Endothelial cell of umbilical vein (primary cell): ENCODE data around the gene TRAP1. TPM values are rescaled to one million over a fixed set of nuclear protein-coding genes. Genes with fewer than 3 reads are reported as not detected.

Experiments used
- BruUV-seq: library from RNA; stranded (reverse); fragments of 400-500 nt; replicated peaks from 2 replicates; lab custom pipeline; 2021; lab: Mats Ljungman, UMichigan
- CTCF ChIA-PET: fragments of 300-600, 350-600 bp; sonication (Branson Sonifier 250); formaldehyde crosslinking; loops from one replicate; lab custom pipeline; 2021; ENCODE audit warnings: antibody characterized with exemption, inconsistent platforms; lab: Charles Lee
- POLR2A ChIA-PET: fragments of 300-600, 350-600 bp; sonication (Branson Sonifier 250); formaldehyde crosslinking; loops from one replicate; lab custom pipeline; 2021; ENCODE audit warnings: antibody characterized with exemption, inconsistent platforms; lab: Charles Lee
- DNase-seq: peaks from one replicate; pipeline ENCODE4 v3.0.0-alpha.2; 2011; ENCODE audit warnings: low read depth, low spot score
- FAIRE-seq: peaks from 2 replicates; lab custom pipeline; 2011; peaks lifted over from hg19 to GRCh38; lab: Jason Lieb, UNC
- H2AFZ ChIP-seq: 2 replicates; pipeline ENCODE4 v1.6.0; 2012; ENCODE audit warnings: low read depth, low read length, control low read depth, inconsistent platforms
- H3K27ac ChIP-seq: 2 replicates; pipeline ENCODE4 v1.5.1; 2011; ENCODE audit warnings: low read depth, mild to moderate bottlenecking, control low read depth, low read length, moderate library complexity; ENCODE audit not compliant: insufficient read depth
- H3K27me3 ChIP-seq, 2 experiments: 2 replicates each; pipeline versions ENCODE4 v1.6.0 to v1.6.1; 2011; ENCODE audit warnings: low read length in 2 of 2, mixed read lengths in 1 of 2; ENCODE audit not compliant: control insufficient read depth in 2 of 2, insufficient read depth in 2 of 2
- H3K36me3 ChIP-seq, 2 experiments: 2 replicates in 1 of 2; 3 replicates in 1 of 2; pipeline ENCODE4 v1.5.1; 2011; ENCODE audit warnings: low read length in 2 of 2, mild to moderate bottlenecking in 1 of 2, moderate library complexity in 1 of 2; ENCODE audit not compliant: control insufficient read depth in 2 of 2, insufficient read depth in 2 of 2; ENCODE audit errors: extremely low read depth in 1 of 2
- H3K4me1 ChIP-seq: 3 replicates; pipeline ENCODE4 v1.5.1; 2011; ENCODE audit warnings: mild to moderate bottlenecking, low read length; ENCODE audit not compliant: control insufficient read depth, insufficient read depth; ENCODE audit errors: extremely low read depth
- H3K4me2 ChIP-seq: 2 replicates; pipeline ENCODE4 v1.6.1; 2011; ENCODE audit warnings: low read length, control low read depth, mixed read lengths; ENCODE audit not compliant: insufficient read depth
- H3K4me3 ChIP-seq, 3 experiments: fragments of 200-600 bp in 1 of 3; sonication (generic), shearing (Covaris generic) in 1 of 3; replicated peaks in 1 of 3; 2 replicates each; pipeline ENCODE4 v1.5.1; 2011 to 2016; ENCODE audit warnings: control low read depth in 3 of 3, low read length in 3 of 3, mild to moderate bottlenecking in 2 of 3, inconsistent platforms in 1 of 3, low read depth in 1 of 3, moderate library complexity in 1 of 3; ENCODE audit not compliant: insufficient read depth in 1 of 3
- H3K79me2 ChIP-seq: 2 replicates; pipeline ENCODE4 v1.6.0; 2012; ENCODE audit warnings: low read length, inconsistent platforms; ENCODE audit not compliant: control insufficient read depth, insufficient read depth
- H3K9ac ChIP-seq: replicated peaks from 2 replicates; pipeline ENCODE3; 2011; ENCODE audit warnings: low read length, control low read depth; ENCODE audit not compliant: insufficient read depth; ENCODE audit errors: extremely low read depth
- H3K9me1 ChIP-seq: replicated peaks from 3 replicates; pipeline ENCODE4 v1.6.0; 2011; ENCODE audit warnings: mild to moderate bottlenecking, low read length; ENCODE audit not compliant: control insufficient read depth, insufficient read depth; ENCODE audit errors: extremely low read depth
- H3K9me3 ChIP-seq: replicated peaks from 2 replicates; pipeline ENCODE4 v1.5.1; 2012; ENCODE audit warnings: low read length, inconsistent platforms; ENCODE audit not compliant: control insufficient read depth, insufficient read depth
- H4K20me1 ChIP-seq: replicated peaks from 2 replicates; pipeline ENCODE3; 2011; ENCODE audit warnings: mild to moderate bottlenecking, low read length; ENCODE audit not compliant: control insufficient read depth, insufficient read depth; ENCODE audit errors: extremely low read depth
- EZH2 ChIP-seq: IDR thresholded peaks from 2 replicates; pipeline ENCODE4 v1.6.1; 2012; ENCODE audit warnings: borderline replicate concordance, low read depth, mild to moderate bottlenecking, moderate library complexity, low read length, inconsistent platforms; ENCODE audit not compliant: severe bottlenecking
- FOS ChIP-seq: IDR thresholded peaks from 2 replicates; pipeline ENCODE4 v1.6.1; 2011; ENCODE audit warnings: mild to moderate bottlenecking, low read length, moderate library complexity, borderline replicate concordance; ENCODE audit not compliant: insufficient read depth
- GATA2 ChIP-seq: IDR thresholded peaks from 2 replicates; pipeline ENCODE4 v1.7.0; 2011; ENCODE audit warnings: low read depth, mild to moderate bottlenecking, moderate library complexity, mixed read lengths, low read length; ENCODE audit not compliant: insufficient read length, insufficient read depth
- JUN ChIP-seq: IDR thresholded peaks from 2 replicates; pipeline ENCODE4 v1.6.1; 2011; ENCODE audit warnings: borderline replicate concordance, low read depth; ENCODE audit not compliant: insufficient read length, insufficient read depth
- MYC ChIP-seq: IDR thresholded peaks from one replicate; pipeline ENCODE4 v1.6.1; 2011; ENCODE audit warnings: mild to moderate bottlenecking, low read depth, low read length
- POLR2A ChIP-seq: IDR thresholded peaks from 2 replicates; pipeline ENCODE4 v1.6.1; 2012; ENCODE audit warnings: low read depth, mild to moderate bottlenecking, control low read depth, low read length
- POLR2AphosphoS5 ChIP-seq: IDR thresholded peaks from 2 replicates; pipeline ENCODE4 v1.6.1; 2012; ENCODE audit warnings: low read depth, mild to moderate bottlenecking, control low read depth, low read length, moderate library complexity; ENCODE audit not compliant: insufficient read depth
- dilution Hi-C: fragments of 300-500 bp; cut with MboI; formaldehyde crosslinking; loops from one replicate; pipeline ENCODE4 v1.15.0; 2019; ENCODE audit warnings: low sequenced_read_pairs; ENCODE audit not compliant: extremely low pct_ligation_motif_present
- intact Hi-C: fragments of 100-400 bp; cut with micrococcal nuclease; formaldehyde crosslinking; loops from one replicate; pipeline ENCODE4 v1.10.0; 2022
- polyA plus RNA-seq, 4 experiments: library from polyadenylated mRNA; depleted of rRNA in 3 of 4; stranded (reverse) in 3 of 4; unstranded in 1 of 4; fragments of >200 nt; gene quantifications; 2 replicates each; pipeline versions ENCODE4 v1.2.1 to v1.2.3, GENCODE V29; 2011 to 2012; ENCODE audit warnings: missing spikeins in 1 of 4
- total RNA-seq: library from RNA; stranded (reverse); gene quantifications from 2 replicates; pipeline ENCODE4 v1.2.3, GENCODE V29; 2021
- TF ChIP-seq, protein P1 (sequence below), 2 donors: IDR thresholded peaks; 1 replicate in 1 of 2; 2 replicates in 1 of 2; pipeline ENCODE4 v1.5.1; 2011; ENCODE audit warnings: low read length in 2 of 2, mild to moderate bottlenecking in 2 of 2, moderate library complexity in 2 of 2, control low read depth in 1 of 2, inconsistent platforms in 1 of 2, low read depth in 1 of 2; ENCODE audit not compliant: insufficient read depth in 1 of 2; ENCODE audit errors: extremely low read depth in 1 of 2
- TF ChIP-seq, protein P2 (sequence below): IDR thresholded peaks from 2 replicates; pipeline ENCODE4 v1.6.1; 2011; ENCODE audit not compliant: insufficient read depth, insufficient read length

TRAP1 gene
- total and polyA plus RNA-seq, 2 donors (not counting 3 experiments of a cell fraction or from before 2014, with no cell fraction given), result 95.6 to 102 TPM

DNA sequence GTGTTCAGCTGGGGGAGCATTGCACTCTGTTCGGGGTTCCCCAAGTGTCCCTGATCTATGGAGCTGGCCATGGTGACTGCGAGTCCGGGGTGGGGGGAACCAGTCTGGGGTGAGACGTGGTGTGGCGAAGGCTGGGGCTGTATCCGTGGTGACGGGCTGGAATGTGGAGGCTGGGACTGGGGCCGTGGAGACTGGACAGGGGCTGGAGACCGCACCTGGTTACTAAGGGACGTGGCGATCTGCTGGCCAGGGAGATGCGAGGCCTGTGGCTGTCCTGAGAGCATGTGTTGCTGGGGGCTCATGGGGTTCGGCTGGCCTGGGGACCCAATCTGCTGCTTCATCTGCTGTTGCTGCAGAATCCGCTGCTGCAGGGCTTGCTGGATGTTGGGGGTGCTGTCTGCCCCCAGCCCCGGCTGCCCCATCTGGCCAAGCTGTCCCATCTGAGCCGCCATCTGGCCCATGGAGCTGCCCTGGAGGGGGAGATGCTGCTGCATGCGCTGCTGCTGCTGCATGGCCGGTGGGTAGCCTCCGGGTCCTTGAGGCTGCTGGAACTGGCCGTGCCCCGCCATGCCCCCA is 10.6 kb upstream of the TRAP1 start:
- TF ChIP-seq MYC (no peak), FOS (no peak), GATA2 (no peak), POLR2A (no peak), JUN (no peak), EZH2 (no peak), POLR2AphosphoS5 (no peak)
- TF ChIP-seq, protein P1, sequence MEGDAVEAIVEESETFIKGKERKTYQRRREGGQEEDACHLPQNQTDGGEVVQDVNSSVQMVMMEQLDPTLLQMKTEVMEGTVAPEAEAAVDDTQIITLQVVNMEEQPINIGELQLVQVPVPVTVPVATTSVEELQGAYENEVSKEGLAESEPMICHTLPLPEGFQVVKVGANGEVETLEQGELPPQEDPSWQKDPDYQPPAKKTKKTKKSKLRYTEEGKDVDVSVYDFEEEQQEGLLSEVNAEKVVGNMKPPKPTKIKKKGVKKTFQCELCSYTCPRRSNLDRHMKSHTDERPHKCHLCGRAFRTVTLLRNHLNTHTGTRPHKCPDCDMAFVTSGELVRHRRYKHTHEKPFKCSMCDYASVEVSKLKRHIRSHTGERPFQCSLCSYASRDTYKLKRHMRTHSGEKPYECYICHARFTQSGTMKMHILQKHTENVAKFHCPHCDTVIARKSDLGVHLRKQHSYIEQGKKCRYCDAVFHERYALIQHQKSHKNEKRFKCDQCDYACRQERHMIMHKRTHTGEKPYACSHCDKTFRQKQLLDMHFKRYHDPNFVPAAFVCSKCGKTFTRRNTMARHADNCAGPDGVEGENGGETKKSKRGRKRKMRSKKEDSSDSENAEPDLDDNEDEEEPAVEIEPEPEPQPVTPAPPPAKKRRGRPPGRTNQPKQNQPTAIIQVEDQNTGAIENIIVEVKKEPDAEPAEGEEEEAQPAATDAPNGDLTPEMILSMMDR (IDR thresholded peaks at IDR 0.05; ENCODE audit: extremely low read depth in 1 of 2, insufficient read depth in 1 of 2, low read depth in 1 of 2, low read length in 2 of 2), result no peak
- TF ChIP-seq, protein P2, sequence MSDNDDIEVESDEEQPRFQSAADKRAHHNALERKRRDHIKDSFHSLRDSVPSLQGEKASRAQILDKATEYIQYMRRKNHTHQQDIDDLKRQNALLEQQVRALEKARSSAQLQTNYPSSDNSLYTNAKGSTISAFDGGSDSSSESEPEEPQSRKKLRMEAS, result no peak
- POLR2A ChIA-PET, result no interaction called here
- CTCF ChIA-PET, result no interaction called here
- H3K9me1 ChIP-seq, result no peaks in the 10 kb centered on the region
- H3K9ac ChIP-seq, result no peak overlapping the region
- H3K36me3 ChIP-seq, result peaks cover 21 to 50% of the 10 kb centered on the region in 2 experiments
- H4K20me1 ChIP-seq, result no peaks in the 10 kb centered on the region
- no peaks in the 10 kb centered on the region for H3K79me2 ChIP-seq
- DNase-seq (no peak), FAIRE-seq (no peak)
- H3K27me3 ChIP-seq, result no peaks in the 10 kb centered on the region
- BruUV-seq, result no TSS peak
- no peak overlapping the region for H3K4me2 ChIP-seq
- no peak overlapping the region for H3K27ac ChIP-seq
- dilution Hi-C loops (no loop called here), intact Hi-C loops (no loop called here)
- H3K4me3 ChIP-seq, result no peak overlapping the region
- no peaks in the 10 kb centered on the region for H3K4me1 ChIP-seq
- H3K9me3 ChIP-seq, result no peaks in the 10 kb centered on the region
- no peak overlapping the region for H2AFZ ChIP-seq
